ENCODE results near the gene GPR37L1.
"Not testable (repeated sequence)": the region's sequence is repeated elsewhere in the genome, so short reads cannot be mapped to it uniquely, and the experiment has no call there.

GPR37L1 gene

DNA sequence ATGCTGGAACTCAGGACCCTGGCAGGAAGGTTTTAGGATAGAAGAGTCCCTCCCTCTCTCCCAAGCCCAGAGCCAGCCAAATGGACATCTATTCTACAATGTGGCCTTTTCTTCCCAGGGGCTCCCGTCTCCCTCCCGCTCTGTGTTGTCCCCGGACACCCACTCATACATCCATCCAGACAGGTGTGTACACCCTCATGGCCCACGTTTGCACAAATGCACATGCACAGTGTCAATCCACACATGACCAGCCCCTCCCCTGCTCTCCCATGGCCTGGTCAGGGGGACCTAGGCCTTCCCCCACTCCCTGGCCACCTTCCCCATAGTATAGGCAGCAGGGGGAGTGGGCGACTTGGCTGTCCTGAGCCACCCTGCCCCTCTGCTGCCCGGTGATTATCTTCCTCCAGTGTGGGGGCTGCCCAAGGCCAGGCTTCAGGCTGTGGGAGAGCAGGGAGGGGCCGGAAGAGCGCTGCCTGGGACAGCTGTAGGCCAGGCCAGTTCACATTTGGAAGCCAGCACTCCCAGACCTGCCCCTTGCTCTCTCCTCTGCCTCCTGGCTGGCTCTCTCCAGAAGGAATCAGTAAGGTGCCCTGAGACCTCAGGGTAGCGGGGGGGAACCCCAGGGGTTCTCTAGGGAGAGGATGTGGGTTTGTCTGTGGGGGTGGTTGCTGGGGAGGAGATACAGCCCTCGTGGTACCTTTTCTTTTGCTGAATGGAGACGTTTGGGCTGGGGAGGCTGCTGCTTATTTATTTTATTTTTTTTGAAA, 41.7 kb downstream of the GPR37L1 start:
- H3K9ac ChIP-seq (ENCODE audit: low read depth, low read length, poor library complexity, severe bottlenecking): peak overlapping the region; percentile 100
- no peaks in the 10 kb centered on the region for H3K9me2 ChIP-seq (replicated peaks; ENCODE audit: low read depth, low read length)
- peaks cover 54% of the 10 kb centered on the region for H3K79me2 ChIP-seq (ENCODE audit: insufficient read depth, low read length)
- peaks cover 63% of the 10 kb centered on the region for H3K4me1 ChIP-seq (ENCODE audit: insufficient read depth, low read length, poor library complexity, severe bottlenecking)
- H3F3A ChIP-seq (ENCODE audit: low read depth): peaks cover 6% of the 10 kb centered on the region
- H3K36me3 ChIP-seq (ENCODE audit: insufficient read depth, low read length): no peaks in the 10 kb centered on the region
- H3K4me2 ChIP-seq (ENCODE audit: low read depth, low read length, poor library complexity, severe bottlenecking): peak overlapping the region; percentile 96
- TF ChIP-seq, protein P1, sequence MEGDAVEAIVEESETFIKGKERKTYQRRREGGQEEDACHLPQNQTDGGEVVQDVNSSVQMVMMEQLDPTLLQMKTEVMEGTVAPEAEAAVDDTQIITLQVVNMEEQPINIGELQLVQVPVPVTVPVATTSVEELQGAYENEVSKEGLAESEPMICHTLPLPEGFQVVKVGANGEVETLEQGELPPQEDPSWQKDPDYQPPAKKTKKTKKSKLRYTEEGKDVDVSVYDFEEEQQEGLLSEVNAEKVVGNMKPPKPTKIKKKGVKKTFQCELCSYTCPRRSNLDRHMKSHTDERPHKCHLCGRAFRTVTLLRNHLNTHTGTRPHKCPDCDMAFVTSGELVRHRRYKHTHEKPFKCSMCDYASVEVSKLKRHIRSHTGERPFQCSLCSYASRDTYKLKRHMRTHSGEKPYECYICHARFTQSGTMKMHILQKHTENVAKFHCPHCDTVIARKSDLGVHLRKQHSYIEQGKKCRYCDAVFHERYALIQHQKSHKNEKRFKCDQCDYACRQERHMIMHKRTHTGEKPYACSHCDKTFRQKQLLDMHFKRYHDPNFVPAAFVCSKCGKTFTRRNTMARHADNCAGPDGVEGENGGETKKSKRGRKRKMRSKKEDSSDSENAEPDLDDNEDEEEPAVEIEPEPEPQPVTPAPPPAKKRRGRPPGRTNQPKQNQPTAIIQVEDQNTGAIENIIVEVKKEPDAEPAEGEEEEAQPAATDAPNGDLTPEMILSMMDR (conservative IDR thresholded peaks at IDR 0.05; ENCODE audit: low read length): no peak
- no peak for TF ChIP-seq EZH2phosphoT487 (IDR thresholded peaks at IDR 0.05; ENCODE audit: borderline replicate concordance)
- H3K4me3 ChIP-seq (ENCODE audit: low read length, poor library complexity, severe bottlenecking): peak overlapping the region; percentile 61
- no peak overlapping the region for H2AFZ ChIP-seq (ENCODE audit: low read length)
- no peaks in the 10 kb centered on the region for H3K9me3 ChIP-seq (ENCODE audit: insufficient read depth, low read depth, low read length)
- no peaks in the 10 kb centered on the region for H4K20me1 ChIP-seq (ENCODE audit: insufficient read depth, low read length, poor library complexity, severe bottlenecking)
- no peaks in the 10 kb centered on the region for H3K27me3 ChIP-seq (ENCODE audit: insufficient read depth, low read length, poor library complexity, severe bottlenecking)

DNA sequence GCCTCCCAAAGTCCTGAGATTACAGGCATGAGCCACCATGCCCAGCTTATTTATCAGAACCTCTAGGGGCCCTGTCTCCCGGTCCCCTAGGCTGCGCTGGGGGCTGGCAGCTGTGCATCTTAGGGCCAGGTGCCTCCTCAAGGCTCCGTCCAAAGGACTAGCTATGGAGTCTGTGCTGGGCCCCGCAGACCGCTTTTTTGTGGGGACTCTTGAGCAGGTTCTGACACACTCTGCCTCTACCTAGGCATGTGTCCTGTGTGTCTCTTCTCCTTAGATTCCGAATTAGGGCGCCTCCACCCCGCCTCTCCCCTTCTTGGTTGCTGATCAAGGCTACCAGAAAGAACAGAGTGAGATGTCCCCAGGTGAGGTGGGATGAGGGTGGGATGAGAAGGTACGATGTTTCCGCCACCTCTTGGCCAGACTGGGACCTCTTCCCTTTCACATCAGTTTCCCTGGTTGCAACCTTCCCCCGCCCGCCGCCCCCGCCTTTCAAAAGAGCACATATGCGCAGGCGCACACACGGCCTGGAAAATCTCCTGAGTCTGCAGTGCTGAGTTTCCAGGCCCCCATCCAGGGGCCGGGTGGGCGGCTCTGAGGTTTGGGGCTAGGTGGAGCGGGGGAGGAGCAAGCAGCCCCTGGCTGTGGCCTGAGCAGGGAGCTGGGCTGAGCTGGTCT, 42.7 kb downstream of the GPR37L1 start:
- peaks cover 45% of the 10 kb centered on the region for H3K79me2 ChIP-seq (ENCODE audit: insufficient read depth, low read length)
- peaks cover 63% of the 10 kb centered on the region for H3K4me1 ChIP-seq (ENCODE audit: insufficient read depth, low read length, poor library complexity, severe bottlenecking)
- H4K20me1 ChIP-seq (ENCODE audit: insufficient read depth, low read length, poor library complexity, severe bottlenecking): no peaks in the 10 kb centered on the region
- peak overlapping the region; percentile 96 for H3K4me2 ChIP-seq (ENCODE audit: low read depth, low read length, poor library complexity, severe bottlenecking)
- no peak overlapping the region for H2AFZ ChIP-seq (ENCODE audit: low read length)
- no peaks in the 10 kb centered on the region for H3K9me3 ChIP-seq (ENCODE audit: insufficient read depth, low read depth, low read length)
- no peaks in the 10 kb centered on the region for H3K9me2 ChIP-seq (replicated peaks; ENCODE audit: low read depth, low read length)
- H3F3A ChIP-seq (ENCODE audit: low read depth): peaks cover 2% of the 10 kb centered on the region; the same call in 1 of the 2 replicates
- TF ChIP-seq EZH2phosphoT487 (IDR thresholded peaks at IDR 0.05; ENCODE audit: borderline replicate concordance): no peak
- TF ChIP-seq, protein P1 (conservative IDR thresholded peaks at IDR 0.05; ENCODE audit: low read length): no peak
- H3K4me3 ChIP-seq (ENCODE audit: low read length, poor library complexity, severe bottlenecking): peak overlapping the region; percentile 61
- no peaks in the 10 kb centered on the region for H3K27me3 ChIP-seq (ENCODE audit: insufficient read depth, low read length, poor library complexity, severe bottlenecking)
- H3K36me3 ChIP-seq (ENCODE audit: insufficient read depth, low read length): no peaks in the 10 kb centered on the region
- peak overlapping the region; percentile 100 for H3K9ac ChIP-seq (ENCODE audit: low read depth, low read length, poor library complexity, severe bottlenecking)

DNA sequence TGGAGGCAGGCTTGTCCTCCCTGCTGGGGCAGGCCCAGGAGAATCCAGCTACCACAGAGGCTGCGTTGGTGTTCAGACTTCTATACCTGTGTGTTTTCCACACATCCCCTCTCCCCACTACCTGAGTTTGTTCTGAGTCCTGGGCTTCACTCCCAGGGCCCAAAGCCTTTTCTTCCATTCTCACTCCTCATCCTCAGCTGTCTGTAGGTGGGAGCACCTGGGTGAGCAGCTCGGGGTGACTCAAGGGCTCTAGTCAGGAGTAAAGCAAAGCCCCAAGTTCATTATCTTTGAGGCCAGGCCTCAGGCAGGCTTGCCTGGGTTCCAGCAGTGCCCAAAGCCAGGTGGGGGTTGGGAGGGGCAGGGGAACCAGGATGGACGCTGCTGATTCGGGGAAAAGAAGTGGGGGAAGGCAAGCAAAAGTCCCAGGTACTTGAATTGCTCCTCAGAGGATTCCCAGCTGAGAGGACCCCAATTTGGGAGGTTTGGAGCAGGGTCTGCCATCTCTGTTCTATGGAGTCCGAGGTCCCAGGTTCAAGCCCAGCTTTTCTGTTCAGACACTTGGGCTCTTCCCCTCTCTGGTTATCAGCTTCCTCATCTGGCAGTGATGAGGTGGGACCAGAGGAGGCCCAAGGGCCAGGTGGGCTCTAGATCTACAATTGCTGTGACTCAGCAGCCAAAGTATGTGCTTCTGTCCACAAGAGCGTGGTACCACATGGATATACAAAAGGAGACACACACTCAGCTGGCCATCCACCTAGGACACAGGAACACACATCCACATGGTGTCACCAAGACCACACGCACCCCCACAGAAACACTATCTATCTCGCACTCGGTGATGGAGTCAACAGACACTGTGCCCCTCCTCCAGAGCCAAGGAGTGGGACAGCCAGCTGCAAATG, 43.5 kb downstream of the GPR37L1 start:
- no peaks in the 10 kb centered on the region for H3K9me3 ChIP-seq (ENCODE audit: insufficient read depth, low read depth, low read length)
- H3K79me2 ChIP-seq (ENCODE audit: insufficient read depth, low read length): peaks cover 38% of the 10 kb centered on the region
- H3K4me3 ChIP-seq (ENCODE audit: low read length, poor library complexity, severe bottlenecking): peak overlapping the region; percentile 61
- H3K9ac ChIP-seq (ENCODE audit: low read depth, low read length, poor library complexity, severe bottlenecking): peak overlapping the region; percentile 100
- no peaks in the 10 kb centered on the region for H3K36me3 ChIP-seq (ENCODE audit: insufficient read depth, low read length)
- H3F3A ChIP-seq (ENCODE audit: low read depth): peaks cover 2% of the 10 kb centered on the region; the same call in 1 of the 2 replicates
- peaks cover 57% of the 10 kb centered on the region for H3K4me1 ChIP-seq (ENCODE audit: insufficient read depth, low read length, poor library complexity, severe bottlenecking)
- TF ChIP-seq, protein P1 (conservative IDR thresholded peaks at IDR 0.05; ENCODE audit: low read length): no peak
- no peak for TF ChIP-seq EZH2phosphoT487 (IDR thresholded peaks at IDR 0.05; ENCODE audit: borderline replicate concordance)
- H3K9me2 ChIP-seq (replicated peaks; ENCODE audit: low read depth, low read length): no peaks in the 10 kb centered on the region
- no peak overlapping the region for H2AFZ ChIP-seq (ENCODE audit: low read length)
- H3K4me2 ChIP-seq (ENCODE audit: low read depth, low read length, poor library complexity, severe bottlenecking): peak overlapping the region; percentile 96
- H4K20me1 ChIP-seq (ENCODE audit: insufficient read depth, low read length, poor library complexity, severe bottlenecking): no peaks in the 10 kb centered on the region
- H3K27me3 ChIP-seq (ENCODE audit: insufficient read depth, low read length, poor library complexity, severe bottlenecking): no peaks in the 10 kb centered on the region

DNA sequence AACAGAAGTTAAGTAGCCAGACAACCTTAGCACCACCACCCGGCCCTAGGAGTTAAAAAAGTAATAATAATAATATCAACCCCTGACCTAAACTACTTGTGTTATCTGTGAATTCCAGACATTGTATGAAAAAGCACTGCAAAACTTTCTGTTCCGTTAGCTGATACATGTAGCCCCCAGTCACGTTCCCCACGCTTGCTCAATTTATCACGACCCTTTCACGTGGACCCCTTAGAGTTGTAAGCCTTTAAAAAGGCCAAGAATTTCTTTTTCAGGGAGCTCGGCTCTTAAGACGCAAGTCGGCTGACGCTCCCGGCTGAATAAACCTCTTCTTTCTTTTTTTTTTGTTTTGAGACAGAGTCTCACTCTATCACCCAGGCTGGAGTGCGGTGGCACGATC, 44.3 kb downstream of the GPR37L1 start:
- not testable (repeated sequence) for H3K9me3 ChIP-seq (ENCODE audit: insufficient read depth, low read depth, low read length); H3F3A ChIP-seq (ENCODE audit: low read depth); H3K36me3 ChIP-seq (ENCODE audit: insufficient read depth, low read length); H3K27me3 ChIP-seq (ENCODE audit: insufficient read depth, low read length, poor library complexity, severe bottlenecking); H4K20me1 ChIP-seq (ENCODE audit: insufficient read depth, low read length, poor library complexity, severe bottlenecking); H3K4me3 ChIP-seq (ENCODE audit: low read length, poor library complexity, severe bottlenecking); H2AFZ ChIP-seq (ENCODE audit: low read length); H3K9me2 ChIP-seq (replicated peaks; ENCODE audit: low read depth, low read length)
- Histone ChIP-seq H3K9ac (ENCODE audit: low read depth, low read length, poor library complexity, severe bottlenecking) (peak overlapping the region; percentile 100), H3K4me2 (ENCODE audit: low read depth, low read length, poor library complexity, severe bottlenecking) (peak overlapping the region; percentile 96), H3K4me1 (ENCODE audit: insufficient read depth, low read length, poor library complexity, severe bottlenecking) (peaks cover 49% of the 10 kb centered on the region), H3K79me2 (ENCODE audit: insufficient read depth, low read length) (peaks cover 30% of the 10 kb centered on the region)
